RWPE1 (cell line): ENCODE results near the gene TOB1.

Experiments
- CTCF ChIA-PET: fragments of 350-600 bp; sonication (Branson Sonifier 250); formaldehyde crosslinking; extraction: SDS; loops from one replicate; lab custom pipeline; 2021; lab: Yijun Ruan, JAX
- POLR2A ChIA-PET: fragments of 400-600 bp; formaldehyde crosslinking; extraction: SDS; loops from one replicate; lab custom pipeline; 2020; ENCODE audit warnings: antibody characterized with exemption; ENCODE audit not compliant: low non-redundant PET; lab: Yijun Ruan, JAX
- DNase-seq: peaks from one replicate; pipeline ENCODE4 v3.0.0; 2012; ENCODE audit warnings: low spot score
- H3K27ac ChIP-seq: fragments of 450-650 bp; 2 replicates; pipeline ENCODE4 v1.5.1; 2017
- TF ChIP-seq, protein P1 (sequence below): fragments of 450-650 bp; conservative IDR thresholded peaks from 2 replicates; pipeline ENCODE4 v1.5.1; 2017; ENCODE audit warnings: low read depth, mild to moderate bottlenecking

The TOB1 gene, protein sequence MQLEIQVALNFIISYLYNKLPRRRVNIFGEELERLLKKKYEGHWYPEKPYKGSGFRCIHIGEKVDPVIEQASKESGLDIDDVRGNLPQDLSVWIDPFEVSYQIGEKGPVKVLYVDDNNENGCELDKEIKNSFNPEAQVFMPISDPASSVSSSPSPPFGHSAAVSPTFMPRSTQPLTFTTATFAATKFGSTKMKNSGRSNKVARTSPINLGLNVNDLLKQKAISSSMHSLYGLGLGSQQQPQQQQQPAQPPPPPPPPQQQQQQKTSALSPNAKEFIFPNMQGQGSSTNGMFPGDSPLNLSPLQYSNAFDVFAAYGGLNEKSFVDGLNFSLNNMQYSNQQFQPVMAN

GRCh38 chr17:50866261-50866949, at the start of gene TOB1:
TSS of gene TOB1 (minus strand) at chr17:50866354. CDS start at chr17:50864017, 2,337 bp downstream.
- TF ChIP-seq, protein P1, sequence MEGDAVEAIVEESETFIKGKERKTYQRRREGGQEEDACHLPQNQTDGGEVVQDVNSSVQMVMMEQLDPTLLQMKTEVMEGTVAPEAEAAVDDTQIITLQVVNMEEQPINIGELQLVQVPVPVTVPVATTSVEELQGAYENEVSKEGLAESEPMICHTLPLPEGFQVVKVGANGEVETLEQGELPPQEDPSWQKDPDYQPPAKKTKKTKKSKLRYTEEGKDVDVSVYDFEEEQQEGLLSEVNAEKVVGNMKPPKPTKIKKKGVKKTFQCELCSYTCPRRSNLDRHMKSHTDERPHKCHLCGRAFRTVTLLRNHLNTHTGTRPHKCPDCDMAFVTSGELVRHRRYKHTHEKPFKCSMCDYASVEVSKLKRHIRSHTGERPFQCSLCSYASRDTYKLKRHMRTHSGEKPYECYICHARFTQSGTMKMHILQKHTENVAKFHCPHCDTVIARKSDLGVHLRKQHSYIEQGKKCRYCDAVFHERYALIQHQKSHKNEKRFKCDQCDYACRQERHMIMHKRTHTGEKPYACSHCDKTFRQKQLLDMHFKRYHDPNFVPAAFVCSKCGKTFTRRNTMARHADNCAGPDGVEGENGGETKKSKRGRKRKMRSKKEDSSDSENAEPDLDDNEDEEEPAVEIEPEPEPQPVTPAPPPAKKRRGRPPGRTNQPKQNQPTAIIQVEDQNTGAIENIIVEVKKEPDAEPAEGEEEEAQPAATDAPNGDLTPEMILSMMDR: no peak
- POLR2A ChIA-PET: interaction anchor here (0.6 to 2.4 kb wide), 14 partner anchors 13 to 220 kb away, joined by 3 to 12 read pairs (median 4); no protein-coding TSS in a partner anchor
- peak; percentile 93 for DNase-seq
- CTCF ChIA-PET: interaction anchor here (0.5 to 1.7 kb wide), 5 partner anchors 27 to 90 kb away, joined by 3 to 6 read pairs (median 3); no protein-coding TSS in a partner anchor
- H3K27ac ChIP-seq: peak within 1 kb of the TSS; percentile 100

DNA sequence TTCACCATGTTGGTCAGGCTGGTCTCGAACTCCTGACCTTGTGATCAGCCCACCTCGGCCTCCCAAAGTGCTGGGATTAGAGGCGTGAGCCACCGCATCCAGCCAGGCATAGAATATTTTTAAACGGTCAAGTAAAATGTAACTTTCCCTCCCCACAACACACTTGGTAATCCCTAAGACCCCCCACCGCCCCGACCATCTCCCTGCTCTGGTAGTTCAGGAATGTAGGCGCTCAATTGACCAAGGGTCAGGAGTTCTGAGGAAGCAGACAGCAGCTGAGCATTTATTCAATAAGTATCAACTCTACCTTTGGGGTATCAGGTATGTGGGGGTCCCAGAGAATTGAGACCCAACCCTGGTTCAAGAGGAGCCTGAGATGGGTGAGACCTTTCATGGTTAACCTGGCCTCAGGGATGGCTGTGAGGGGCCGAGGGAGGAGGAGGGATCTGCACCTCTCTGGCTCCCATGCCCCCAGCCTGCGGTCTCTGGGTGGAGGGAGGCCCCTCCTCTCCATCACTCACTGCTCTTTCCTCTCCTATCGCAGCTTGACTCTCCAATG, 48.4 kb upstream of the TOB1 start:
- TF ChIP-seq, protein P1: no peak
- DNase-seq: no peak
- ChIA-PET POLR2A (no interaction called here), CTCF (interaction anchor here (0.8 kb wide), 1 partner anchor 9 kb away, joined by 6 read pairs; no protein-coding TSS in a partner anchor)
- no peak overlapping the region; the same call in 1 of the 2 replicates for H3K27ac ChIP-seq

DNA sequence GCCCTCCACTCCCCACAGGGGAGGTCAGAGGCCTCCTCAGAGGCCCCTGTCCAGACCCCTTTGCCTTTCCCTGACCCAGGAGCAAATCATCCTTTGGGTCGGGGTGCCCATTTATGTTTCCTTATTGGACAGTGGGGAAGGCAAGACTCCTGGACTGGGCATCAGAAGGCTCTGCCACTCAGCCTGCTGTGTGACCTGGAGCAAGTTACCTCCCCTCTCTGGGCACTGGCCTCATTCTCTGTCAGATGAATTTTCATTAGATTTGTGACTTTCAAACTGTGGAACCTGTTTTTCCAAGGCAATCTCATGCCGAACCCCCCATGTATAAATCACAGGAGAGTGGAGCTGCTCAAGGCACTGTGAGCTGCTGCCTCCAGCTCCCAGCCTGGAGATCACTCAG, 47.0 kb upstream of the TOB1 start:
- ChIA-PET POLR2A (no interaction called here), CTCF (interaction anchor here (0.6 kb wide), 1 partner anchor 52 kb away, joined by 4 read pairs; no protein-coding TSS in a partner anchor)
- DNase-seq: no peak
- TF ChIP-seq, protein P1: no peak
- no peak overlapping the region for H3K27ac ChIP-seq

GRCh38 chr17:50911890-50912289, 45.7 kb upstream of the TOB1 start:
- CTCF ChIA-PET: interaction anchor here (0.9 kb wide), 1 partner anchor 90 kb away, joined by 4 read pairs; no protein-coding TSS in a partner anchor
- TF ChIP-seq, protein P1: no peak
- no peak overlapping the region for H3K27ac ChIP-seq
- no peak for DNase-seq
- POLR2A ChIA-PET: no interaction called here

GRCh38 chr17:50911450-50911849, 45.3 kb upstream of the TOB1 start:
- POLR2A ChIA-PET: no interaction called here
- CTCF ChIA-PET: interaction anchor here (0.9 kb wide), 1 partner anchor 91 kb away, joined by 4 read pairs; no protein-coding TSS in a partner anchor
- DNase-seq: no peak
- no peak overlapping the region for H3K27ac ChIP-seq
- TF ChIP-seq, protein P1: no peak
